HCEC 1CT (cell line): ENCODE measurements around the gene INTS14.
A peak's percentile ranks its signal among the peaks of the same experiment; 100 is the strongest.
"Not testable (repeated sequence)": the region's sequence is repeated elsewhere in the genome, so short reads cannot be mapped to it uniquely, and the experiment has no call there.

ENCODE experiments used
- DNase-seq: peaks from one replicate; pipeline ENCODE4 v3.0.0-alpha.2; 2017

Gene INTS14

DNA sequence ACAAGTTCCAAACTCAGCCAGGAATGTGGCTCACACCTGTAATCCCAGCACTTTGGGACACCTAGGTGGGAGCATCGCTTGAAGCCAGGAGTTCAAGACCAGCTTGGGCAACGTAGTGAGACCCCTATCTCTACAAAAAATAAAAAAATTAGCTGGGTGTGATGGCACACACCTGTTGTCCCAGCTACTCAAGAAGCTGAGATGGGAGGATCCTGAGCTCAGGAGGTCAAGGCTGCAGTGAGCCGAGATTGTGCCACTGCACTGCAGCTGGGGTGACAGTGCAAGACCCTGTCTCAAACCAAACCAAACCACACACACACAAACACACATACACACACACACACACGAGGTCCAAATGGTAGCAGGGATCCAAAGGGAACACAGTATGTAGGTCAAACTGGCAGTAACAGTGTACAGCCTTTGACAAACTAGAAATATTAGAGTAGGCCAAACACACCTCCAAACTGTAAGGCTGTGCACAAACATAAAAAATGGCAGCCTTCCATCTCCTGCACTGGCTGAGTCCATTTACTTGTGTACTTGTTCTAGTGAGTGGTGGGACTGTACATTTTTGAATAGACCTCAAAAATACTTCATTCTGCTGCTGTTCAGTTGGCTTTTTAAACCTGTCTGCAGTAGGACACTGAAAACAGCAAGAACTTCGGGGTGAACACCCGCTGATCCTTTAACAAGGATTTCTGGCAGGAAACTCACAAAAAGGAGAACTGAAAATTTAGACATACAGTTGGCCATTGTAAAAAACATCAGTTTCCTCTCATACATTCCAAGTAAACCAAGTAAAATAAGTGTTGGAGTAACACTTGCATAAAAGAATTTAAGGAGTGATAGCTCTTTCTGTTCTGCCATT is 33.6 kb downstream of the INTS14 start:
- no peak for DNase-seq

- peak; percentile 67 for DNase-seq
Observed at GRCh38 chr15:65576664-65577063, 34.3 kb downstream of the INTS14 start.

GRCh38 chr15:65571971-65572370 is 39.0 kb downstream of the INTS14 start:
- DNase-seq: no peak

DNA sequence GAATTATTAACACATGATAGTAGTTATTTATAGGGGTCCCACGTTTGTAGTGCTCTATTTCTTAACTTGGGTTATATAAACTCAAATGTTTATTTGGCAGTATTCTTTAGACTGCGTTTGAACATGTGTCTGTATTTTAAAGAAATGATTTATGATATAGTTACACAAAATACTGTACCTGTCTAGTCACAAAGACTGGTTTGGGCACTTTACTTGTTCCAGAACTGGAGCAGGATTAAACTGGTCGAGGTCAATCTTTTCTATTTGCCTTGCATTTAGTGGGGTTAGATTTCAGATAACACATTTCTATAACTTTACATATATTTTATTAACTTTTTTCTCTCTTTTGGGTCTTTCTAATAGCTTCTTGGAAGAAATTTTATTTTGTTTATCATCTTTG is 41.2 kb downstream of the INTS14 start:
- DNase-seq: no peak

- DNase-seq: no peak
Observed at GRCh38 chr15:65561934-65562333, 49.0 kb downstream of the INTS14 start.

DNA sequence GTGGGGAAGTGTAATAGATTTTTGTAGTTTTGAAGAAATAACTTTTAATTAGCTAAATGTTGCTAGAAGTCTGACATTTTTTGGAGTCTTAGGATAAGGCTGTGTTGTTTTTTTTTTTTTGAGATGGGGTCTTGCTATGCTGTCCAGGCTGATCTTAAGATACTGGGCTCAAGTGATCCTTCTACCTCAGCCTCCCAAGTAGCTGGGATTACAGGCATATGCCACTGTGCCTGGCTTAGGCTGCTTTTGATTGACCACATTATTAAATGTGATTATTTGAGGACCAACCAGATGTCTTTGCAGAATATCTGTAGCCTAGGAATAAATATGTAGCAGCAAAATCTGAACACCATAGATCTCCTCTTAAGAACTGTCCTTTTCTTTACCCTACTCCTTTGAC is 51.0 kb downstream of the INTS14 start:
- no peak for DNase-seq

GRCh38 chr15:65558997-65559760 is 51.8 kb downstream of the INTS14 start:
- no peak for DNase-seq

- peak; percentile 90 for DNase-seq
Observed at GRCh38 chr15:65558336-65558735, 52.6 kb downstream of the INTS14 start.

DNA sequence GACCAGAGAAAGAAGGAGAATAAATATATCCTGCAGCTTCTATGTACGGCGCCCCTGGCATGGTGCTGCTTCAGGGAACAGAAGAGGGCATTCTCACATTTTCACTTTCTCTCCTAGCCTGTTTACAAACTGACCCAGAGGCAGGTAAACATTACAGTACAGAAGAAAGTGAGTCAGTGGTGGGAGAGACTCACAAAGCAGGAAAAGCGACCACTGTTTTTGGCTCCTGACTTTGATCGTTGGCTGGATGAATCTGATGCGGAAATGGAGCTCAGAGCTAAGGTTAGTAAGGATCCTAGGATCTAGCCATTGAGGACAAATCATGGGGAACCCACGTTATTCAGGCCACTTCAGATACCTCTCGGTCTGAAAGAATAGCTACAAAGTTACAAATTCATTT is 54.3 kb downstream of the INTS14 start:
- no peak for DNase-seq

- no peak for DNase-seq
Observed at GRCh38 chr15:65553691-65554090, 57.2 kb downstream of the INTS14 start.

GRCh38 chr15:65552851-65553250 is 58.1 kb downstream of the INTS14 start:
- not testable (repeated sequence) for DNase-seq

- no peak for DNase-seq
Observed at GRCh38 chr15:65551183-65551582, 59.7 kb downstream of the INTS14 start.

DNA sequence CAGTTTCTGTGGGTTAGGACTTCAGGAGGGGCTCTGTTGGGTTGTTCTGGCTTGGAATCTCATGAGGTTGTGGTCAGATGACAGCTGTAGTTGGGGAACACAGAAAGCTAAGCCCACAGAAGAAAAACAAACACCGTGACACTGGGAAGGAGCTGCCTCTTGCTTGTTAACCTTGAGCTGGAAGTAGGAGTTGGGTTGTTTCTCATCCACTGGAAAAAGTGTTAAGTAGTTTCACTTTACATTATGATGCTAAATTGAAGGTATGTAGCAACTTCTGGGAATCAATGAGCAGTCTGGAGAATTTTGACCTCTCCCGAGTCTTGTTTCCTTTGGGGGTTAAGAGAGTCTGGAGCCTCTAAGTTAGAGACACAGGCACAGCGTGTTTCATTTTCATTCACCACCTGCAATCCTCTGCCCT is 60.2 kb downstream of the INTS14 start:
- peak; percentile 2 for DNase-seq

GRCh38 chr15:65549288-65549687 is 61.6 kb downstream of the INTS14 start:
- DNase-seq: not testable (repeated sequence)

DNA sequence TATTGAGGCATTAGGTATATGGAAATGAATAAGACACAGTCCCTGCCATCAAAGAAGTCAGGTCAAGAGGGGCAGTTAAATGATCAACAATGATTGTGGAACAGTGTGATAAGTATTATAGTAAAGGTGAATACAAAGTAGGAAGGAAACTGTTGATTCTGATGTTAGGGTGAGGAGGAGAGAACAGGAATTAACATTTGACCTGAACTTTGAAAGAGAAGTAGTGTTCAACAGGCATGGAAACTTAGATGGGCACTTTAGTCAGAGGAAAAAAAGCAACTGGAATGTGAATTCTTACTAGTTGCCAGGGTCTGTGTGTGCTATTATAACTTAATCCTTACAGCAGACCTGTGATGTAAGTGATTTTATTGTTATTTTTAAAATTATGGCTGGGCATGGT is 63.1 kb downstream of the INTS14 start:
- no peak for DNase-seq

- DNase-seq: no peak
Observed at GRCh38 chr15:65541231-65541820, 69.6 kb downstream of the INTS14 start.

DNA sequence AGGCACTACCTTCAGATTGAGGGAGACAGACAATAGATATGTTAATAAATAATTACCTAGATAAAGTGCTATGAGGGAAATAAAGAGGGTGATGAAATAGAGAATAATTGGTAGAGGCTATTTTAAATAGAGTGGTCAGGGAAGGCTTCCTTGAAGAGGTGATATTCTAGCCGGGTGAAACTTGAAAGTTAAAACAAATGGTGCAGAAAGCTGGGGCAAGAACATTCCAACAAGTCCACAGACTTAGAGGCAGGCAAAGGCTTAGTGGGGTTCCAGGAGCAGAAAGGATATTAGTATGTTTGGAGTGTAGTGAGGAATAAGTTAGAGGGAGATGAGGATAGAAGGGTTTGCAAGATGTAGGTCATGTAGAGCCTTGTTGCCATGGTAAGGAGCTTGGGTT is 70.6 kb downstream of the INTS14 start:
- DNase-seq: no peak

- peak; percentile 20 for DNase-seq
Observed at GRCh38 chr15:65535192-65535591, 75.7 kb downstream of the INTS14 start.

- DNase-seq: no peak
Observed at GRCh38 chr15:65533057-65533756, 77.7 kb downstream of the INTS14 start.

DNA sequence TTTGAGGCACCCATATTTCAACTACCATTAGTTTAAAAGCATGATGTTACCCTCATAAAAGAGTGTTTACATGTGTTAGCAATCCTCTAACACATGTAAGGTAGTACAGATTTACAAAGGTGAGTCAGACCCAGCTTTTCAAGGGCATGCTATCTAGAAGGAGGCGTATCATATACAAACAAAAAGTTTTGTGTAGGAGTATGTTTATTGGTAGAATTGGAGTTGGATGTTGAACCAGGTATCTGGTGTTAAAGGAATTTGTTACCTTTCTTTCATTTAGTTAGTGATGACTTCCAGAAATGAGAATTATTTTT is 78.2 kb downstream of the INTS14 start:
- peak; percentile 67 for DNase-seq

DNA sequence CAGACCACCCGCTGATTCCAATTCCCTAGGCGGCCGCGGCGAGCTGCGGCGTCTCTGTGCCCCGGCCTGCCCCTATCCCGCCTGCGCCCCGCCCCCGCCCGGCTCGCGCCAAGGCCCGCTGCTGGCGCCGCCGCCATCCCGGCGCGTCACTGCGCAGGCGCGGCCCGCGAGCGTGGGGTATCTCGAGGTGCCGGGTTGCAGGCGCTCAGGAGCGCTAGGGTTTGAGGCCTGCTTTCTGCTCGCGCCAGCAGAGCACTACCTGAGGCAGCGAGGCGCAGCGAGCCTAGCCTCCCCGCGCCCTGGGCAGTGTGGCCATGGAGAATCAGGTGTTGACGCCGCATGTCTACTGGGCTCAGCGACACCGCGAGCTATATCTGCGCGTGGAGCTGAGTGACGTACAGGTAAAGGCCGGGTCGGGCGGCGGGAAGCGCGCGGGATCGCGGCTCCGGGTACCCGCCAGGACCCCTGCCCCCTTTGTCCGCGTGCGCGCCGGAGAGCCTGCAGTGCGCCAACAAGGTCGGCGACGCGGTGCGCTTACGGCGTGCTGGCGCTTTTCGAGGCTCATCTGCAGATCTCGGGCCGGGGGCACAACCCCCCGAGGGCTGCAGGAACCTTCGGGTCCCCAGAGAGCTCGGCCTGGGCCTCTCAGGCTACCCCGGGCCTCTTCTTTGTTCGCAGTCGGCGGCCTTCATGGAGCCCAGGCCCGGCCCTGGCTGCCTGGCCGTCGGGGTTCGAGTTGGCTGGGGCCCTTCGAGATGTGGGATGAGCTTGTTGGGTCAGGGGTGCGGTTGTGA is 80.4 kb downstream of the INTS14 start, which contains the start of gene HACD3:
Gene HACD3 (plus strand): TSS at position 146 of the 794 bp plus-strand sequence. CDS start 169 bp downstream, at position 315.
- peak; percentile 68 for DNase-seq

GRCh38 chr15:65529762-65530317 is 81.1 kb downstream of the INTS14 start:
- no peak for DNase-seq
